T-helper 2 cell treated with Interferon-gamma antibody and Interleukin-4, amounts not matched to agents 5 μg/mL and 100 μg/mL, for 36 hours (primary cell): ENCODE data around the gene TRRAP.

ENCODE experiments used
- DNase-seq: peaks from one replicate; pipeline ENCODE4 v3.0.0; 2021; ENCODE audit warnings: low spot score
- H3K27ac Mint-ChIP-seq: one replicate; pipeline ENCODE4 v1.8.0; 2021; ENCODE audit warnings: mild to moderate bottlenecking, mixed read lengths
- H3K27me3 Mint-ChIP-seq: one replicate; pipeline ENCODE4 v1.8.0; 2021; ENCODE audit warnings: low read depth, mixed read lengths
- H3K36me3 Mint-ChIP-seq: one replicate; pipeline ENCODE4 v1.8.0; 2021; ENCODE audit warnings: low read depth, mixed read lengths
- H3K4me1 Mint-ChIP-seq: one replicate; pipeline ENCODE4 v1.8.0; 2021; ENCODE audit warnings: low read depth, mixed read lengths
- H3K4me3 Mint-ChIP-seq: one replicate; pipeline ENCODE4 v1.8.0; 2022; ENCODE audit warnings: mild to moderate bottlenecking, moderate library complexity, mixed read lengths
- H3K9me3 Mint-ChIP-seq: one replicate; pipeline ENCODE4 v1.8.0; 2021; ENCODE audit warnings: mixed read lengths

Gene TRRAP

DNA sequence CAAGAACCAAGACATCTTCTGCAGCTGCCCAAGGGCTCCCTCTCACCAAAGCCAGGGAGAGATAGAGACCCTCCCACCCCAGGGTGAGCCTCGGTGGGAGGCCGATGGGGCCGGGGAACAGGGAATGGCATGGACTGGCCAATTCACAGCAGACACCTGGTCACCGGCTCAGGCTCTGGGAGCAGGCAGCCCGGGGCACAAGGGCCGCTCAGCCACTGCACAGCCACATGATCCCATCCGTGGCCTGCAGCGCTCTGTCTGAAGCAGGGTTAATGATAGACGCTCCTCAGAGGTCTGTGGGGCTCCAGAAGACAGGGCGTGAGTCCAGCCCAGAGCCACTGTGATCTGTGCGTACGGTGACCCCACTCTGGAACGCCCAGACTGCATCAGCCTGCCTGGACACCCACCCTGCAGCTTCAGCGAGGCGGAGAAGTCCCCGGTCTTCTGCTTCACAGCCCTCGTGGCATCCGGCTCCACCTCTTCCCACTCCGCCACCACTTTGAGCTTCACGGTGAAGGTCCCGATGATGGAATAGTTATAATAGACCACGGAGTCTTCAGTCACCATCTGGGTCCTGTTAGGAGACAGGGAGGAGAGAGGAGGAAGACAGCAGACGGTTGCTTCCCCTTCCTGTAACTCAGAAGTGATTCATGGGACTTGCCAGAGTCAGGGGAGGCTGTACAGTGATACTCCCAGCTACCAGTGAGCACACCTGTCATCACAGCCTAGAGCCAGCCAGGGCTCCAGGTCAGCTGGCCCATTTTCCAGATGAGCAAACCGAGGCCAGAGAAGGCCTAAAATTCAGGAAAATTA lies 22.5 kb upstream of the TRRAP start:
- no peak for DNase-seq
- no peaks in the 10 kb centered on the region for H3K36me3 Mint-ChIP-seq
- no peak overlapping the region for H3K27ac Mint-ChIP-seq
- H3K9me3 Mint-ChIP-seq: no peaks in the 10 kb centered on the region
- peaks cover 4% of the 10 kb centered on the region for H3K27me3 Mint-ChIP-seq
- no peaks in the 10 kb centered on the region for H3K4me1 Mint-ChIP-seq
- no peak overlapping the region for H3K4me3 Mint-ChIP-seq

DNA sequence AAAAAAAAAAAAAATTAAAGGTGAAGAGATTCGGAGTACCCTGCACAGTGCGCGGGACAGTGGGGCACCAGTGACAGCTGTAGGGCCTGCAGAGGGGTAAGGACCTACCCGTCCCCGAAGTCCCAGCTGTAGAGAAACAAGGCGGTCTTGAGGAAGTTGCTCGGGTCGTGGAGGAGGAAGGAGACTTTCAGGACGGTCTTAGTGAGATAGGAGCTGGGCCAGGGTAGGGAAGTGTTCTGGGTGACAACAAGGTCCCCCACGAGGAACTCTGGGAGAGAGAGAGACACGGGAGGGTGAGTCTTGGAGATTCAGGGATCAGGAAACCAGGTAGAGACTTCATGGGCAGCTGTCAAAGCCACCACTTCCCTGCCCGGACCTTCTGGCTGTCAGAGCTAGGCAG lies 18.3 kb upstream of the TRRAP start:
- H3K27me3 Mint-ChIP-seq: peaks cover 4% of the 10 kb centered on the region
- no peaks in the 10 kb centered on the region for H3K4me1 Mint-ChIP-seq
- DNase-seq: no peak
- no peak overlapping the region for H3K27ac Mint-ChIP-seq
- no peak overlapping the region for H3K4me3 Mint-ChIP-seq
- no peaks in the 10 kb centered on the region for H3K9me3 Mint-ChIP-seq
- no peaks in the 10 kb centered on the region for H3K36me3 Mint-ChIP-seq

DNA sequence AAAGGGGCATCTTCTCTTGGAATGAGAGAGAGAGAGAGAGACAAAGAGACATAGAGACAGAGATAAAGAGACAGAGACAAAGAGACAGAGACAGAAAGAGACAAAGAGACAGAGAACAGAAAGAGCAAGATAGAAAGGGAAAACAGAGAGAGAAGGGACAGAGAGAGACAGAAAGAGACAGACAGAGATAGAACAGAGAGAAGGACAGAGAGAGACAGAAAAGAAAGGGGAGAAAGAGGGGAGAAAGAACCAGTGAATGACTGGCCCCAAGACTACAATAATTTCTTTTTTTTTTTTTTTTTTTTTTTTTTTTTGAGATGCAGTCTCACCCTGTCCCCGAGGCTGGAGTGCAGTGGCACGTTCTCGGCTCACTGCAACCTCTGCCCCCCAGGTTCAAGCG lies 16.1 kb upstream of the TRRAP start:
- no peak for DNase-seq
- Mint-ChIP-seq H3K27ac (no peak overlapping the region), H3K4me1 (no peaks in the 10 kb centered on the region), H3K9me3 (no peaks in the 10 kb centered on the region), H3K36me3 (no peaks in the 10 kb centered on the region), H3K27me3 (peaks cover 4% of the 10 kb centered on the region), H3K4me3 (no peak overlapping the region)

GRCh38 chr7:98862716-98863420 lies 15.5 kb upstream of the TRRAP start:
- Mint-ChIP-seq H3K4me3 (no peak overlapping the region), H3K4me1 (no peaks in the 10 kb centered on the region), H3K27me3 (peaks cover 6% of the 10 kb centered on the region), H3K27ac (no peak overlapping the region), H3K36me3 (no peaks in the 10 kb centered on the region), H3K9me3 (no peaks in the 10 kb centered on the region)
- no peak for DNase-seq

GRCh38 chr7:98863601-98864000 lies 14.7 kb upstream of the TRRAP start:
- H3K27me3 Mint-ChIP-seq: peaks cover 13% of the 10 kb centered on the region
- no peak overlapping the region for H3K27ac Mint-ChIP-seq
- H3K36me3 Mint-ChIP-seq: no peaks in the 10 kb centered on the region

DNA sequence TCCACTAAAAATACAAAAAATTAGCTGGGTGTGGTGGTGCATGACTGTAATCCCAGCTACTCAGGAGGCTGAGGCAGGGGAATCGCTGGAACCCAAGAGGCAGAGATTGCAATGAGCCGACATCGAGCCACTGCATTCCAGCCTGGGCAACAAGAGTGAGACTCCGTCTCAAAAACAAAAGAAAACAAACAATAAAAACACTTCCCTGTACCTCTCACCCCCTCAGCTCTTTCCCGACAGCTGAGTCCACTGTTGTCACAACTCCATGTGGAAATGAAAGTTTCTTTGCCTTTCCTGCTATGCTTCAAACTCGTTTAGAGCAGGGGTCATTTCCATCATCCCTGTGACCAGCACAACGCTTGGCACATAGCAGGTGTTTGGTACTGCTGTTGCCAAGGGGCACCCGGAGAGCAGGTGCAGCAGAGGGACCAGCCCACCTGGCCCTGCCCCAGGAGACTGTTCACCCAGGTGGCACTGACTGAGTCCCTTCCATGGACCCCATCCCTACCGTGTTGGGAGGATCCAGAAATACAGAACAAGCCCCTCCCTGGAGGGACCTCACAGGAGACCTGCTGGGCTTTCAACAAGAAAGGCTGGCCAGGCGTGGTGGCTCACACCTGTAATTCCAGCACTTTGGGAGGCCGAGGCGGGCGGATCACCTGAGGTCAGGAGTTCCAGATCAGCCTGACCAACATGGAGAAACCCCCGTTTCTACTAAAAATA lies 13.4 kb upstream of the TRRAP start:
- no peak for DNase-seq
- no peak overlapping the region for H3K27ac Mint-ChIP-seq
- no peaks in the 10 kb centered on the region for H3K9me3 Mint-ChIP-seq
- no peak overlapping the region for H3K4me3 Mint-ChIP-seq
- no peaks in the 10 kb centered on the region for H3K4me1 Mint-ChIP-seq
- peaks cover 19% of the 10 kb centered on the region for H3K27me3 Mint-ChIP-seq
- H3K36me3 Mint-ChIP-seq: no peaks in the 10 kb centered on the region

More at GRCh38 chr7:98863601-98864000, 14.7 kb upstream of the TRRAP start:
- no peaks in the 10 kb centered on the region for H3K4me1 Mint-ChIP-seq
- H3K4me3 Mint-ChIP-seq: no peak overlapping the region
- no peak for DNase-seq
- H3K9me3 Mint-ChIP-seq: no peaks in the 10 kb centered on the region

DNA sequence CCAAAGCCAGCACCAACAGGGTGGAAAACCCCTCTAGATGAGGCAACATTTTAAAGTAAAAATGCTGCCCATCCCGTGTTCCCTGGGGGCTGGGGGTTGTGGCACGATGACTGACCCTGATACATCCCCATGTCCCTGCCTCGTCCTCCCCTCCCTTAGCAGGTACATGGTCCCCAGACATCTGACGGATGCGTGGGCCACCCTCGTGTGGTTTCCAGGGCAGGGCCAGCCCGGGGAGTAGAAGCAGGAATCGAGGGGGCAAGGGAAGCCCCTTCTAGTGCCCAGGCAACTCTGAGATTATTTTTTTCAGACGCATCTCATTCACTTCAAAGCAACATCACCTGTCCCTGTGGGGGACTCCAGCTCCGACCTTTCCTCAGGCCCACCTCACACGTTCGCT lies 12.0 kb upstream of the TRRAP start:
- no peak overlapping the region for H3K27ac Mint-ChIP-seq
- peaks cover 26% of the 10 kb centered on the region for H3K27me3 Mint-ChIP-seq
- peaks cover 3% of the 10 kb centered on the region for H3K4me1 Mint-ChIP-seq
- no peak for DNase-seq
- no peak overlapping the region for H3K4me3 Mint-ChIP-seq
- no peaks in the 10 kb centered on the region for H3K9me3 Mint-ChIP-seq
- H3K36me3 Mint-ChIP-seq: no peaks in the 10 kb centered on the region

DNA sequence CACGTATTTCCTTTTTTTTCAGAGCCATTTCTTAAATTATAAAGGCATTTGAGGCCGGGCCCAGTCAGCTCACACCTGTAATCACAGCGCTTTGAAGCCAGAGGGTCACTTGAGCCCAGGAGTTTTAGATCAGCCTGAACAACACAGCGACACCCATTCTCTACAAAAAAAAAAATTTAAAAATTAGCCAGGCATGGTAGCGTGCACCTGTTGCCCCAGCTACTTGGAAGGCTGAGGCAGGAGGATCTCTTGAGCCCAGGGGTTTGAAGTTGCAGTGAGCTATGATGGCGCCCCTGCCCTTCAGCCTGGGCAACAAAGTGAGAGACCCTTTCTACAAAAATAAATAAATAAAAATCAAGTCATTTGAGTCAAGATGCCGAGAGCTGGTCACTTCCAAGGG lies 11.6 kb upstream of the TRRAP start:
- Mint-ChIP-seq H3K9me3 (no peaks in the 10 kb centered on the region), H3K27me3 (peaks cover 26% of the 10 kb centered on the region), H3K4me3 (no peak overlapping the region), H3K27ac (no peak overlapping the region), H3K36me3 (no peaks in the 10 kb centered on the region), H3K4me1 (peaks cover 3% of the 10 kb centered on the region)
- DNase-seq: no peak

- H3K27ac Mint-ChIP-seq: no peak overlapping the region
- DNase-seq: no peak
- peaks cover 26% of the 10 kb centered on the region for H3K27me3 Mint-ChIP-seq
- no peak overlapping the region for H3K4me3 Mint-ChIP-seq
- no peaks in the 10 kb centered on the region for H3K36me3 Mint-ChIP-seq
- H3K9me3 Mint-ChIP-seq: no peaks in the 10 kb centered on the region
- H3K4me1 Mint-ChIP-seq: peaks cover 3% of the 10 kb centered on the region
Measured at GRCh38 chr7:98868450-98868849, 9.9 kb upstream of the TRRAP start.

DNA sequence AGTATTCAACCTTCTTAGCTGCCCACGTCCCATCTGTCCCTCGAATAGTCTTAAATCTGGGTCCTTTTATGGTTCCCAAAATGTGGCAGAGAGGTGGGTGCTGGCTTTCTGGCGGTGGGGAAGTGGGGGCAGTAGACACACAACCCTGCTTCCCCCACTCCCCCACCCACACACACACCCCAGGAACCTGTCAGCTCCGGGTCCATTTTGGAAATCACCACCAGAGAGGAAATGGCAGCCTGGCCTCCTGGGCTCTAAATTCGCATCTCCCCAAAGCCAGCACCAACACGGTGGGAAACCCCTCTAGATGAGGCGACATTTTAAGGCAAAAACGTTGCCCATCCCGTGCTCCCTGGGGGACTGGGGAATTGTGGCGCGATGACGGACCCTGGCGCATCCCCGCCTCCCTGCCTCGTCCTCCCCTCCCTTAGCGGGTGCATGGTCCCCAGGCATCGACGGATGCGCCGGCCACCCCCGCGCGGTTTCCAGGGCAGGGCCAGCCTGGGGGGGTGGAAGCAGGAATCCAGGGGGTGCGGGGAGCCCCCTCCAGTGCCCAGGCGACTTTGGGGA lies 9.2 kb upstream of the TRRAP start:
- no peak overlapping the region for H3K4me3 Mint-ChIP-seq
- no peak for DNase-seq
- peaks cover 26% of the 10 kb centered on the region for H3K27me3 Mint-ChIP-seq

DNA sequence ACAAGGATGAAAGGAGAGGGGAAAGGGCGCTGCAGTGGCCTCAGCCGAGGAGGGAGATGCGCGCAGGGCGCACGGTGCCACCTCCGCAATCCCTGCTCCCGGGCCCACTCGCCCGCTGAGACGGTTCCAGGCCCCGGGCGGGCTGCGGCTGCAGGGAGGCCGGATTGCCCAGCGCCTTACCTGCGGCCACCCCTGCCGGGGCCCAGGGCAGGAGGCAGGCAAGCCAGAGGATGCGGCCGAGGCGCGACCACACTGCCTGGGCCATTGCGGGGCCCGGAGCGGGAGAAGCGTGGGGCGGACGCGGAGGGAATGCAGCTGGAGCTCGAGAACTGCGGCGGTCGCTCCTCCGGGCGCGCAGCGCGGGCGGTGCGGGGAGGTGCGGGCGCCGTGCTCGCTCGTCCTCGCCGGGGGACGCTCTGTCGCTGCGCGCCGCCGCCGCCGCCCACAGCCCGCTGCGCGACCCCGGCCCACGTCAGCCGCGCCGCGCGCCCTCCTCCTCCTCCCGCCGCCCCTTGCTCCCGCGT lies 8.7 kb upstream of the TRRAP start, which contains the start of gene TMEM130:
Gene TMEM130, minus strand, starts transcription at position 418 of the 524 bp plus-strand sequence. Its CDS starts 153 bp downstream, at position 265.
- Mint-ChIP-seq H3K4me1 (peaks cover 3% of the 10 kb centered on the region), H3K9me3 (no peaks in the 10 kb centered on the region), H3K27ac (no peak within 1 kb of the TSS), H3K27me3 (peaks cover 26% of the 10 kb centered on the region), H3K4me3 (peak within 1 kb of the TSS; percentile 77), H3K36me3 (no peaks in the 10 kb centered on the region)
- no peak for DNase-seq

More for the DNA sequence above, 9.2 kb upstream of the TRRAP start:
- Mint-ChIP-seq H3K9me3 (no peaks in the 10 kb centered on the region), H3K36me3 (no peaks in the 10 kb centered on the region), H3K27ac (no peak overlapping the region), H3K4me1 (peaks cover 3% of the 10 kb centered on the region)

DNA sequence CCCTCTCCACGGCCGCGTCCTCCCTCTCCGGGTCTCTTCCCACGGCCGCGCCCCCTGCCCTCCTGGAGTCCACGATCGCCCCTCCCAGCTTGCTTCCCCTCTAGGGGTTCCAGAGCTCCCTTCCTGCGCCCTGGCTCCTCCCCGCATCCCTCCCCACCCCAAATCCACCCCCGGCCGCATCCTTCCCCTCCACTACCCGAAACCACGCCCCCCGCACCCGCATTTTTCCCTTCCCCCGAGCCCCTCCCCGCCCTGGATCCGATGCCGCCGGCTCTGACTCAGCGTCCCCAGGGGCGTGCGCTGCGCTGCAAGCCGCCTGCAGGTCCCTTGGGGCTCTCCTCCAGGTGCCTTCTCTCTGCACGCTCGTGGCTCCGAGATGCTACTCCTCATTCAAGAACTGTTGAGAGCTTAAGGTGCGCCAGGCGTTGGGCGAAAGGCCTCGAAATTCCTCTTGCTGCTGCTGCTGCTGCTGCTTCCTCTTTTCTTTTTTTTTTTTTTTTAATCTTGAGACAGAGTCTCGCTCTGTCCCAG lies 8.1 kb upstream of the TRRAP start:
- Mint-ChIP-seq H3K36me3 (no peaks in the 10 kb centered on the region), H3K27ac (no peak overlapping the region), H3K9me3 (no peaks in the 10 kb centered on the region), H3K27me3 (peaks cover 26% of the 10 kb centered on the region), H3K4me3 (peak overlapping the region; percentile 77), H3K4me1 (peaks cover 3% of the 10 kb centered on the region)
- peak; percentile 64 for DNase-seq

DNA sequence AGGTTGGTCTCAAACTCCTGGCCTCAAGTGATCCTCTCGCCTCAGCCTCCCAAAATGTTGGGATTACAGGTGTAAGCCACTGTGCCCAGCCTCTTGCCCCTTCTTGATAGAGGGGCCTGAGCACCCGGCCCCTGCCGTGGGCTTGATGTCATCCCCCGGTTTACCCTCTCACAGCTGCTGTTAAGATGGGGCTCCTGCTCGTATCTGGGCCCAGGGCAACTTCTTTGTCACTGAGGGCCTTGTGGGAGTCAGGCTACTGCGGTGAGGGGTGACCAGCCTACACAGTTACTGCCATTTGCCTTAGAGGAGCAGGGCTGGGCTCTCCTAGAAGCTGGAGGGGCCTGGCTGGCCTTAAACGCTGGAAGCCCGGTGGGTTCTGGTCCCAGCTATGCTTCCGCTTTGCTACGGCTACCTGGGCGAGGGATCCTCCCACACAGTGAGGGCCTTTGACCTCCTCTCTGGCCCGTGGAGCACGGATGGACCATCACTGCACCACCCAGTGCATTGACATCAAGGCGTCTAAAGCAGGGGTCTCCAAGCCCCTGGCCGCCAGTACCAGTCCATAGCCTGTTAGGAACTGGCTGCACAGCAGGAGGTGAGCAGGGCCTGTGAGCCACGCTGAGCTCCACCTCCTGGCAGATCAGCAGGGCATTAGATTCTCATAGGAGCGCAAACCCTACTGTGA lies 7.4 kb upstream of the TRRAP start:
- Mint-ChIP-seq H3K9me3 (no peaks in the 10 kb centered on the region), H3K36me3 (no peaks in the 10 kb centered on the region), H3K27me3 (peaks cover 30% of the 10 kb centered on the region), H3K4me1 (peaks cover 3% of the 10 kb centered on the region), H3K27ac (no peak overlapping the region), H3K4me3 (peak overlapping the region; percentile 77)
- DNase-seq: no peak
